ENCODE results near the gene MIEF2.

MIEF2 gene

GRCh38 chr17:18227635-18228034 lies 32.8 kb upstream of the MIEF2 start:
- Histone ChIP-seq H3K27ac (no peak overlapping the region), H3K4me1 (peaks cover 0 to 19% (median 16%) of the 10 kb centered on the region in 4 donors), H3K27me3 (no peaks in the 10 kb centered on the region), H3K4me3 (no peak overlapping the region), H3K36me3 (peaks cover 0 to 5% (median 0%) of the 10 kb centered on the region in 3 donors), H3K9me3 (no peaks in the 10 kb centered on the region)
- intact Hi-C loops (cut with DNase I; ENCODE audit: low total_unique reads), result no loop called here
- no peak for DNase-seq
- no peak for TF ChIP-seq CTCF (IDR thresholded peaks at IDR 0.05)

GRCh38 chr17:18228176-18228682 lies 32.2 kb upstream of the MIEF2 start:
- no peak for DNase-seq
- no peaks in the 10 kb centered on the region for H3K9me3 ChIP-seq
- H3K27ac ChIP-seq, result no peak overlapping the region
- intact Hi-C loops (cut with DNase I; ENCODE audit: low total_unique reads), result no loop called here
- TF ChIP-seq CTCF (IDR thresholded peaks at IDR 0.05), result no peak
- peaks cover 0 to 11% (median 0%) of the 10 kb centered on the region in 3 donors for H3K36me3 ChIP-seq
- H3K27me3 ChIP-seq, result no peaks in the 10 kb centered on the region
- H3K4me3 ChIP-seq, result no peak overlapping the region
- peaks cover 0 to 19% (median 16%) of the 10 kb centered on the region in 4 donors for H3K4me1 ChIP-seq

- no peak for TF ChIP-seq CTCF (IDR thresholded peaks at IDR 0.05)
- Histone ChIP-seq H3K27ac (no peak overlapping the region), H3K36me3 (peaks cover 0 to 21% (median 8%) of the 10 kb centered on the region in 3 donors), H3K4me3 (no peak overlapping the region), H3K4me1 (peaks cover 0 to 19% (median 16%) of the 10 kb centered on the region in 4 donors), H3K27me3 (no peaks in the 10 kb centered on the region), H3K9me3 (no peaks in the 10 kb centered on the region)
- DNase-seq, result no peak
- intact Hi-C loops (cut with DNase I; ENCODE audit: low total_unique reads), result no loop called here
Measured at GRCh38 chr17:18229254-18229653, 31.2 kb upstream of the MIEF2 start.

GRCh38 chr17:18229771-18230170 lies 30.7 kb upstream of the MIEF2 start:
- H3K4me3 ChIP-seq, result no peak overlapping the region
- no peak for DNase-seq
- no peak for TF ChIP-seq CTCF (IDR thresholded peaks at IDR 0.05)
- no peaks in the 10 kb centered on the region for H3K27me3 ChIP-seq
- H3K27ac ChIP-seq, result no peak overlapping the region
- H3K9me3 ChIP-seq, result no peaks in the 10 kb centered on the region
- H3K36me3 ChIP-seq, result peaks cover 0 to 27% (median 13%) of the 10 kb centered on the region in 3 donors
- H3K4me1 ChIP-seq, result peaks cover 0 to 18% (median 15%) of the 10 kb centered on the region in 4 donors
- intact Hi-C loops (cut with DNase I; ENCODE audit: low total_unique reads), result no loop called here

GRCh38 chr17:18230288-18231141 lies 29.9 kb upstream of the MIEF2 start:
- no peak for DNase-seq
- peaks cover 0 to 21% (median 15%) of the 10 kb centered on the region in 4 donors for H3K4me1 ChIP-seq
- no peak overlapping the region for H3K27ac ChIP-seq
- no peak for TF ChIP-seq CTCF (IDR thresholded peaks at IDR 0.05)
- intact Hi-C loops (cut with DNase I; ENCODE audit: low total_unique reads), result no loop called here
- no peaks in the 10 kb centered on the region for H3K27me3 ChIP-seq
- H3K9me3 ChIP-seq, result no peaks in the 10 kb centered on the region
- no peak overlapping the region for H3K4me3 ChIP-seq
- H3K36me3 ChIP-seq, result peaks cover 0 to 34% (median 21%) of the 10 kb centered on the region in 3 donors
